Erythroblast (primary cell): Measurements from ENCODE around the gene ARHGEF25.

Source experiments
- GATA1 ChIP-seq: IDR thresholded peaks from 2 replicates; pipeline ENCODE4 v1.6.1; 2011; ENCODE audit warnings: low read depth, mild to moderate bottlenecking, control low read depth, low read length, moderate library complexity
- POLR2A ChIP-seq: IDR thresholded peaks from 2 replicates; pipeline ENCODE4 v1.6.1; 2011; ENCODE audit warnings: mild to moderate bottlenecking, low read length

DNA sequence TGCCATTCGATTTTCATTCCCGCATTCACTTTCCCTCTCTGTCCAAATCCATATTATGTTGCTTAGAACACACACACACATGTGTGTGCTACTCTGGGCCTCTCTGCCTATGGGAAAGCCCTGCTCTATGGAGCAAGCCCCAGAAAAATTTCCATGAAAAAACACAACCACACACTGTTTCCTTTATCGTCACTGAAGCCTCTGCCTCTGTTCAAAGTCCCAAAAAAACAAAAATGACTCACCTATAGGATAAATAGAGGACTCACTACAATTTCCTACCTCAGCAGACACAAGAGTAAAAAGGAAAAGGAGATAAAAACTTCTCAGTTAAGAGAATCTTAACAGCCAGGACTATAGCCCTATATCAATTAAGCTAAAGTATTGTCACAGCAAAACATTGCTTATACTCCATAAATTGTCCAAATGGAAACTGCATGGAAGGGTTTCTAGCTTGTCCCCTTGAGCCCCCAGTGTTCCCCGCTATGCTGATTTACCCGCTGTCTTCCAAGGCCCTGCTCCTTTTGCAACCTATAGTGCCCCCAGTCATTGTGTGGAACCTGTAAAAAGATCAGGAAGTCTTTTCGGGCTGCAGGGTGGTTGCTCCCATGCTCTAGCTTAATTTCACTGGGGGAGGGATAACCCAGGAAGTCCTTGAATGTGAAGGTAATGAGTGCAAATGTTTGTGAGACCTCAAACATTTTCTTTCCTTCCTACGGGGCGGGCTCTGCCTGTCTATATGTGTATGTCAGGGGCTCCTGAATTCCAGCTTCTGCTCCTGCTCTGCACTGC is 31.4 kb upstream of the ARHGEF25 start:
- TF ChIP-seq POLR2A (no peak), GATA1 (no peak)
